K562 (cell line): ENCODE results near the gene CORO2A.

Experiments used
- KAT8 ChIP-seq: fragments of 450-650 bp; IDR thresholded peaks from 2 replicates; pipeline ENCODE4 v1.6.1; 2016; ENCODE audit warnings: low read depth, mild to moderate bottlenecking
- RHOXF2B ChIP-seq: fragments of 250-450 bp; sonication (Bioruptor Pico); conservative IDR thresholded peaks from 2 replicates; pipeline ENCODE4 v1.5.1; 2021
- SMC3 ChIP-seq: conservative IDR thresholded peaks from 2 replicates; pipeline ENCODE4 v1.6.1; 2011; ENCODE audit warnings: low read depth, low read length, improper control_type of control experiment; ENCODE audit not compliant: insufficient read depth
- ZFX ChIP-seq: sonication (generic); formaldehyde crosslinking; IDR thresholded peaks from 2 replicates; pipeline ENCODE4 v1.8.0; 2022; ENCODE audit warnings: mild to moderate bottlenecking, missing genetic modification reagents, moderate library complexity
- TF ChIP-seq, protein P1 (sequence below), 2 experiments: fragments of 450-650 bp in 1 of 2; sonication (generic) in 1 of 2; formaldehyde crosslinking in 1 of 2; IDR thresholded peaks; 2 replicates each; pipeline versions ENCODE4 v1.7.1 to v1.9.0; 2016 to 2022; ENCODE audit warnings: inconsistent platforms in 1 of 2, mild to moderate bottlenecking in 1 of 2, missing genetic modification reagents in 1 of 2

DNA sequence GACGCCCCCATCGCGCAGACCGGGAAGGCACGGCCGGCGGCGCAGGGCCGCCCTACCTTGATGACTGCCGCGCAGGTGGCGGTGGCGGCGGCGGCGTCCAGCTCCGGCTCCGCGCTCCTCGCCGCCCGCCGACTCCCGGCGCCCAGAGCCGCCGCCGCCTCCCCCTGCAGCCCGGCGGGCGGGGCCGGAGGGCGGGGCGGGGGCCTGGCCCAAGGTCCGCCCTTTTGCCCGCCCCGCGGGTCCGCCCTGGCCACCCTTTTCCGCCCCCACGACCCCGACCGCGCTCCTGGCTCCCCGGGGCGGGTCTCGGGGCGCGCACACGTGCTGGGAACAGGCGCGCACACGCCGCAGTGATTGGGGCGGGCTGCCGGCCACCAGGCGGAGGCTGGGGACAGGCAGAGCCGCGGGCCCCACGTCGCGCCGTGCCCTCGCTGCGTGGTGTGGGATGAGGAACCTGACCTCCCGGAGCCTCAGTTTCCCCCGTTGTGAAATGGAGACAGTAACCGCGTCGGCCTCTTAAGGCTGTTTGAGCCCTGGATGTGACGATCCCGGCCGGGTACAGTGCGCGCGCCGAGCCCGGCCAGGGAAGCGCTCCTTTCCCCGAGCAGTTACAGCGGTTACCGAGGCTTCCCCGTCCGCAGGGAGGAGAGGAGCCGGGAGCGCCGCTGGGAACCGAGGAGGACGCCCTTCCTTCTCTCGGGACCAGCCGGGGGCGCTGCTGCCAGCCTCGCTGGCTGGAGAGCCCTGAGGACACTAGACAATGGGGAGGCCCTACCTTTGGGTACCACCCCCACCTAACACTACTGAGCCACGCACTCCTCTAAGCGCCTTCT is at the start of gene CORO2A:
- TF ChIP-seq RHOXF2B (CRISPR knock-in tag): no peak
- TF ChIP-seq, protein P1, sequence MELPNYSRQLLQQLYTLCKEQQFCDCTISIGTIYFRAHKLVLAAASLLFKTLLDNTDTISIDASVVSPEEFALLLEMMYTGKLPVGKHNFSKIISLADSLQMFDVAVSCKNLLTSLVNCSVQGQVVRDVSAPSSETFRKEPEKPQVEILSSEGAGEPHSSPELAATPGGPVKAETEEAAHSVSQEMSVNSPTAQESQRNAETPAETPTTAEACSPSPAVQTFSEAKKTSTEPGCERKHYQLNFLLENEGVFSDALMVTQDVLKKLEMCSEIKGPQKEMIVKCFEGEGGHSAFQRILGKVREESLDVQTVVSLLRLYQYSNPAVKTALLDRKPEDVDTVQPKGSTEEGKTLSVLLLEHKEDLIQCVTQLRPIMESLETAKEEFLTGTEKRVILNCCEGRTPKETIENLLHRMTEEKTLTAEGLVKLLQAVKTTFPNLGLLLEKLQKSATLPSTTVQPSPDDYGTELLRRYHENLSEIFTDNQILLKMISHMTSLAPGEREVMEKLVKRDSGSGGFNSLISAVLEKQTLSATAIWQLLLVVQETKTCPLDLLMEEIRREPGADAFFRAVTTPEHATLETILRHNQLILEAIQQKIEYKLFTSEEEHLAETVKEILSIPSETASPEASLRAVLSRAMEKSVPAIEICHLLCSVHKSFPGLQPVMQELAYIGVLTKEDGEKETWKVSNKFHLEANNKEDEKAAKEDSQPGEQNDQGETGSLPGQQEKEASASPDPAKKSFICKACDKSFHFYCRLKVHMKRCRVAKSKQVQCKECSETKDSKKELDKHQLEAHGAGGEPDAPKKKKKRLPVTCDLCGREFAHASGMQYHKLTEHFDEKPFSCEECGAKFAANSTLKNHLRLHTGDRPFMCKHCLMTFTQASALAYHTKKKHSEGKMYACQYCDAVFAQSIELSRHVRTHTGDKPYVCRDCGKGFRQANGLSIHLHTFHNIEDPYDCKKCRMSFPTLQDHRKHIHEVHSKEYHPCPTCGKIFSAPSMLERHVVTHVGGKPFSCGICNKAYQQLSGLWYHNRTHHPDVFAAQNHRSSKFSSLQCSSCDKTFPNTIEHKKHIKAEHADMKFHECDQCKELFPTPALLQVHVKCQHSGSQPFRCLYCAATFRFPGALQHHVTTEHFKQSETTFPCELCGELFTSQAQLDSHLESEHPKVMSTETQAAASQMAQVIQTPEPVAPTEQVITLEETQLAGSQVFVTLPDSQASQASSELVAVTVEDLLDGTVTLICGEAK (IDR thresholded peaks at IDR 0.05): no peak
- TF ChIP-seq, protein P1 (CRISPR knock-in tag; IDR thresholded peaks at IDR 0.05): no peak
- peak; percentile 83 for TF ChIP-seq ZFX
- TF ChIP-seq KAT8: no peak
- TF ChIP-seq SMC3: 0 out of 2 replicates have a peak, but pooled peaks have one; percentile 16
